Esophagus squamous epithelium (tissue), 4 donors: ENCODE data around the gene PTPRN2.

Source experiments
- CTCF ChIP-seq, 6 experiments: fragments of 450-650 bp in 4 of 6; fragments of 200-600 bp in 2 of 6; sonication (generic) in 2 of 6; IDR thresholded peaks; one replicate each; pipeline ENCODE4 v1.5.1; 2016 to 2019; ENCODE audit warnings: antibody characterized with exemption in 6 of 6, mild to moderate bottlenecking in 4 of 6, moderate library complexity in 4 of 6
- POLR2A ChIP-seq, 4 donors: fragments of 450-650 bp; IDR thresholded peaks; one replicate each; pipeline ENCODE4 v1.6.1; 2017; ENCODE audit warnings: antibody characterized with exemption in 4 of 4, mild to moderate bottlenecking in 4 of 4, moderate library complexity in 3 of 4

- TF ChIP-seq POLR2A (IDR thresholded peaks at IDR 0.05) (no peak), CTCF (IDR thresholded peaks at IDR 0.05) (no peak)
Observed at GRCh38 chr7:157943561-157943960, 644.1 kb downstream of the PTPRN2 start.
